GM12878 (cell line): ENCODE results near the gene SMTNL1. TPM values are rescaled to one million over a fixed set of nuclear protein-coding genes. Genes with fewer than 3 reads are reported as not detected.

Experiments
- ATAC-seq: fragments of 200-7000 bp; cut with Tn5 transposase; 3 replicates; pipeline ENCODE4 v1.9.1; 2020; ENCODE audit warnings: mild to moderate bottlenecking, moderate library complexity
- BruUV-seq: library from RNA; stranded (reverse); fragments of 400-500 nt; replicated peaks from 2 replicates; lab custom pipeline; 2021; lab: Mats Ljungman, UMichigan
- CTCF ChIA-PET: fragments of 300-600 bp; sonication (Branson Sonifier 250); formaldehyde crosslinking; extraction: SDS; loops from one replicate; lab custom pipeline; 2021; ENCODE audit warnings: inconsistent platforms; lab: Yijun Ruan, JAX
- POLR2A ChIA-PET: fragments of 350-600 bp; formaldehyde crosslinking; extraction: SDS; loops from one replicate; lab custom pipeline; 2021; ENCODE audit warnings: inconsistent platforms; lab: Charles Lee
- RAD21 ChIA-PET: fragments of 300-600 bp; sonication (Branson Sonifier 250); formaldehyde crosslinking; loops from one replicate; lab custom pipeline; 2023; ENCODE audit warnings: antibody characterized with exemption; ENCODE audit not compliant: unreplicated experiment; lab: Charles Lee
- SMC1A ChIA-PET: fragments of 300-600 bp; sonication (Branson Sonifier 250); formaldehyde crosslinking; loops from one replicate; lab custom pipeline; 2023; ENCODE audit not compliant: unreplicated experiment, uncharacterized antibody; lab: Charles Lee
- DNase-seq: peaks from one replicate; pipeline ENCODE4 v3.0.0-alpha.2; 2011; ENCODE audit warnings: low read depth, low spot score
- FAIRE-seq: peaks from 3 replicates; lab custom pipeline; 2011; peaks lifted over from hg19 to GRCh38; lab: Jason Lieb, UNC
- H2AFZ ChIP-seq: 2 replicates; pipeline ENCODE4 v1.6.0; 2011; ENCODE audit warnings: low read depth, low read length, control low read depth; ENCODE audit not compliant: control insufficient read depth
- H3K27ac ChIP-seq: 2 replicates; pipeline ENCODE4 v1.5.1; 2011; ENCODE audit warnings: control low read depth; ENCODE audit not compliant: control insufficient read depth, insufficient read depth
- H3K27me3 ChIP-seq, 2 experiments: replicated peaks in 1 of 2; 2 replicates each; pipeline versions ENCODE4 v1.6.0 to v1.6.1; 2011; ENCODE audit warnings: low read length in 1 of 2; ENCODE audit not compliant: control insufficient read depth in 2 of 2, insufficient read depth in 2 of 2
- H3K36me3 ChIP-seq, 2 experiments: 2 replicates each; pipeline ENCODE4 v1.5.1; 2011; ENCODE audit warnings: low read length in 1 of 2; ENCODE audit not compliant: control insufficient read depth in 2 of 2, insufficient read depth in 2 of 2
- H3K4me1 ChIP-seq: 2 replicates; pipeline ENCODE4 v1.6.1; 2011; ENCODE audit warnings: mild to moderate bottlenecking, low read length, moderate library complexity, mixed read lengths; ENCODE audit not compliant: control insufficient read depth, insufficient read depth
- H3K4me2 ChIP-seq: 2 replicates; pipeline ENCODE4 v1.6.0; 2011; ENCODE audit warnings: control low read depth; ENCODE audit not compliant: control insufficient read depth, insufficient read depth
- H3K4me3 ChIP-seq: fragments of 200-600 bp; sonication (generic); 2 replicates; pipeline ENCODE4 v1.5.1; 2016
- H3K79me2 ChIP-seq: 2 replicates; pipeline ENCODE4 v1.6.0; 2011; ENCODE audit warnings: low read length; ENCODE audit not compliant: control insufficient read depth, insufficient read depth
- H3K9ac ChIP-seq: 2 replicates; pipeline ENCODE4 v1.8.0; 2011; ENCODE audit warnings: low read length, control low read depth, mixed read lengths; ENCODE audit not compliant: control insufficient read depth, insufficient read depth
- H3K9me3 ChIP-seq: replicated peaks from 3 replicates; pipeline ENCODE4 v1.5.1; 2011; ENCODE audit warnings: mild to moderate bottlenecking, low read length; ENCODE audit not compliant: control insufficient read depth, insufficient read depth
- H4K20me1 ChIP-seq: 2 replicates; pipeline ENCODE4 v1.6.0; 2011; ENCODE audit not compliant: control insufficient read depth, insufficient read depth
- ATF7 ChIP-seq: fragments of 450-650 bp; IDR thresholded peaks from 2 replicates; pipeline ENCODE4 v1.6.1; 2016; ENCODE audit warnings: low read depth, mild to moderate bottlenecking
- FOXM1 ChIP-seq: IDR thresholded peaks from 2 replicates; pipeline ENCODE4 v1.6.1; 2012; ENCODE audit warnings: low read depth, mild to moderate bottlenecking, inconsistent platforms, low read length, moderate library complexity
- GABPA ChIP-seq: IDR thresholded peaks from 2 replicates; pipeline ENCODE4 v1.6.1; 2014; ENCODE audit warnings: antibody characterized with exemption, low read depth, mild to moderate bottlenecking, inconsistent platforms
- NR2C2 ChIP-seq: IDR thresholded peaks from 2 replicates; pipeline ENCODE4 v1.6.1; 2011; ENCODE audit warnings: borderline replicate concordance, low read depth; ENCODE audit not compliant: control insufficient read depth, insufficient read length
- PAX8 ChIP-seq: fragments of 450-650 bp; IDR thresholded peaks from 2 replicates; pipeline ENCODE4 v1.6.1; 2017; ENCODE audit warnings: mild to moderate bottlenecking, moderate library complexity
- RCOR1 ChIP-seq: conservative IDR thresholded peaks from 2 replicates; pipeline ENCODE4 v1.6.1; 2012; ENCODE audit warnings: low read depth, low read length, improper control_type of control experiment
- ZNF384 ChIP-seq: IDR thresholded peaks from 2 replicates; pipeline ENCODE4 v1.6.1; 2012; ENCODE audit warnings: low read depth, mild to moderate bottlenecking, low read length, improper control_type of control experiment, borderline replicate concordance
- WGBS: methylation state at CpG from one replicate; pipeline ENCODE4 v1.1.6; 2016; ENCODE audit warnings: low lambda C conversion rate; ENCODE audit not compliant: insufficient replicate concordance, insufficient coverage; ENCODE audit errors: missing lambda C conversion rate; 5-methylcytosine and 5-hydroxymethylcytosine counted together
- in situ Hi-C: fragments of 300-500 bp; cut with MboI; formaldehyde crosslinking; loops from 9 replicates; pipeline ENCODE4 v1.14.3; 2018; ENCODE audit warnings: mixed read lengths
- intact Hi-C: fragments of 100-400 bp; cut with micrococcal nuclease; formaldehyde crosslinking; loops from one replicate; pipeline ENCODE4 v1.14.2; 2022; ENCODE audit not compliant: unreplicated experiment
- polyA plus RNA-seq, 11 experiments: library from polyadenylated mRNA; depleted of rRNA in 4 of 11; unstranded in 6 of 11; stranded (reverse) in 5 of 11; fragments of >200 nt; fragmentation: Nextera tagmentation in 4 of 11; fragmentation: Illumina TruSeq in 1 of 11; extraction: Ambion mirVana in 4 of 11; extraction: Trizol in 1 of 11; gene quantifications; 1 replicate in 1 of 11; 2 replicates in 10 of 11; pipeline versions ENCODE4 v1.2.1 to v1.2.3, GENCODE V29; 2011 to 2016; ENCODE audit warnings: inconsistent platforms in 2 of 11, missing spikeins in 2 of 11, low read depth in 1 of 11
- total RNA-seq, 4 experiments: library from RNA; depleted of rRNA in 3 of 4; stranded (reverse); fragments of >200 nt in 3 of 4; fragmentation: Illumina TruSeq in 1 of 4; extraction: Trizol in 1 of 4; gene quantifications; 2 replicates each; pipeline versions ENCODE4 v1.2.1 to v1.2.3, GENCODE V29; 2013 to 2021
- TF ChIP-seq, protein P1 (sequence below): fragments of 450-650 bp; IDR thresholded peaks from 2 replicates; pipeline ENCODE4 v1.6.1; 2016; ENCODE audit warnings: mild to moderate bottlenecking, moderate library complexity, borderline replicate concordance
- TF ChIP-seq, protein P2 (sequence below): fragments of 450-650 bp; IDR thresholded peaks from 2 replicates; pipeline ENCODE4 v1.6.1; 2017; ENCODE audit warnings: mild to moderate bottlenecking, low read depth, inconsistent platforms; ENCODE audit not compliant: poor library complexity, severe bottlenecking
- TF ChIP-seq, protein P3 (sequence below): fragments of 450-650 bp; IDR thresholded peaks from 2 replicates; pipeline ENCODE4 v1.6.1; 2017; ENCODE audit warnings: low read depth, mild to moderate bottlenecking, moderate library complexity

SMTNL1 gene
- total and polyA plus RNA-seq, 10 of the 15 experiments (the other 5 are each of a cell fraction or from before 2014, with no cell fraction given): 0.06 to 0.17 (median 0.10) TPM; not detected in 7

DNA sequence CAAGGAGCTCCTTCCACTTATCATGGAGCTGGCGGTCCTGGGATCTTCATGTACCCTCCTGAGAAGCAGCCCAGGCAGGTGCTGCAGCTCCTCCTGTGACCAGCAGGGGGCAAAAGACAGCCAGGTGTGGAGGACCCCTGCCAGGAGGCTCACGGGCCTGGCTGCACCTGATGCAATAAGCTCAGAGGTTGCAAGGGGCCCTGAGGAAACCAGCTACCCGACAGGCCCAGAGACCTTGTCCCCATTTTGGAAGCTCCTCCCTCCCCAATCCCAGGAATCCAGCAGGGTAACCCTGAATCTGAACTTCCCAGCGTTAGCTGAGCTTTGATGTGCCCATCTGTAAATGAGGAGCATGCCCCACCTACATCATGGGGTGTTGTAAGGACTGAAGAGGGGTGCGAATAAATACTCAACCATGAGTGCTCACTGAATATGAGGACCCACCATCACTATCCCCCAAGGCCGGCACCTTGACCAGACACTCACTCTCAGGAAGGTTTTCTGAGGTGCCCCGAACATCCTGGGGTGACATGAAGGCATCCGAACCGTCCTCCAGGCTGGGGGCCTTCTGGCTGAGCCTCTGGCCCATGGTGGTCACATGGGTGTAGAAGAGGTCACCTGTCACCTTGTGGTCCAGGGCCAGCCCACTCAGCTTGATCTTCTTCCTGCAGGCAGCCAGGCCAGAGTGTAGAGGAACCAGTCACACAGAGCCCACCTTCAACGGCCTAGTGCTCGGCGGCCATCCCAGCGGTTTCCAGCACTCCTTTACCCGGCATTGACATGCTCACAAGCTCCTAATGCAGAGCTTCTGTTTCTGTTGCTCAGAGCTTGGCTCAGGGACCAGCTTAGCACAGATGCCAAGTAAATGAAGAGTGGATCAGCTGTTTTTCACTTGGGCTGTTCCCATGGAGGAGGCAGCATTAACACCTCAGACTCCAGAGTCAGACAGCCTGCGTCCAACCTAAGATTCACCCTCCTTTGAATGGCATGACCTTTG lies 43.6 kb upstream of the SMTNL1 start (continued):
- TF ChIP-seq, protein P1, sequence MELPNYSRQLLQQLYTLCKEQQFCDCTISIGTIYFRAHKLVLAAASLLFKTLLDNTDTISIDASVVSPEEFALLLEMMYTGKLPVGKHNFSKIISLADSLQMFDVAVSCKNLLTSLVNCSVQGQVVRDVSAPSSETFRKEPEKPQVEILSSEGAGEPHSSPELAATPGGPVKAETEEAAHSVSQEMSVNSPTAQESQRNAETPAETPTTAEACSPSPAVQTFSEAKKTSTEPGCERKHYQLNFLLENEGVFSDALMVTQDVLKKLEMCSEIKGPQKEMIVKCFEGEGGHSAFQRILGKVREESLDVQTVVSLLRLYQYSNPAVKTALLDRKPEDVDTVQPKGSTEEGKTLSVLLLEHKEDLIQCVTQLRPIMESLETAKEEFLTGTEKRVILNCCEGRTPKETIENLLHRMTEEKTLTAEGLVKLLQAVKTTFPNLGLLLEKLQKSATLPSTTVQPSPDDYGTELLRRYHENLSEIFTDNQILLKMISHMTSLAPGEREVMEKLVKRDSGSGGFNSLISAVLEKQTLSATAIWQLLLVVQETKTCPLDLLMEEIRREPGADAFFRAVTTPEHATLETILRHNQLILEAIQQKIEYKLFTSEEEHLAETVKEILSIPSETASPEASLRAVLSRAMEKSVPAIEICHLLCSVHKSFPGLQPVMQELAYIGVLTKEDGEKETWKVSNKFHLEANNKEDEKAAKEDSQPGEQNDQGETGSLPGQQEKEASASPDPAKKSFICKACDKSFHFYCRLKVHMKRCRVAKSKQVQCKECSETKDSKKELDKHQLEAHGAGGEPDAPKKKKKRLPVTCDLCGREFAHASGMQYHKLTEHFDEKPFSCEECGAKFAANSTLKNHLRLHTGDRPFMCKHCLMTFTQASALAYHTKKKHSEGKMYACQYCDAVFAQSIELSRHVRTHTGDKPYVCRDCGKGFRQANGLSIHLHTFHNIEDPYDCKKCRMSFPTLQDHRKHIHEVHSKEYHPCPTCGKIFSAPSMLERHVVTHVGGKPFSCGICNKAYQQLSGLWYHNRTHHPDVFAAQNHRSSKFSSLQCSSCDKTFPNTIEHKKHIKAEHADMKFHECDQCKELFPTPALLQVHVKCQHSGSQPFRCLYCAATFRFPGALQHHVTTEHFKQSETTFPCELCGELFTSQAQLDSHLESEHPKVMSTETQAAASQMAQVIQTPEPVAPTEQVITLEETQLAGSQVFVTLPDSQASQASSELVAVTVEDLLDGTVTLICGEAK: no peak
- TF ChIP-seq, all 136 proteins: peak for 9

DNA sequence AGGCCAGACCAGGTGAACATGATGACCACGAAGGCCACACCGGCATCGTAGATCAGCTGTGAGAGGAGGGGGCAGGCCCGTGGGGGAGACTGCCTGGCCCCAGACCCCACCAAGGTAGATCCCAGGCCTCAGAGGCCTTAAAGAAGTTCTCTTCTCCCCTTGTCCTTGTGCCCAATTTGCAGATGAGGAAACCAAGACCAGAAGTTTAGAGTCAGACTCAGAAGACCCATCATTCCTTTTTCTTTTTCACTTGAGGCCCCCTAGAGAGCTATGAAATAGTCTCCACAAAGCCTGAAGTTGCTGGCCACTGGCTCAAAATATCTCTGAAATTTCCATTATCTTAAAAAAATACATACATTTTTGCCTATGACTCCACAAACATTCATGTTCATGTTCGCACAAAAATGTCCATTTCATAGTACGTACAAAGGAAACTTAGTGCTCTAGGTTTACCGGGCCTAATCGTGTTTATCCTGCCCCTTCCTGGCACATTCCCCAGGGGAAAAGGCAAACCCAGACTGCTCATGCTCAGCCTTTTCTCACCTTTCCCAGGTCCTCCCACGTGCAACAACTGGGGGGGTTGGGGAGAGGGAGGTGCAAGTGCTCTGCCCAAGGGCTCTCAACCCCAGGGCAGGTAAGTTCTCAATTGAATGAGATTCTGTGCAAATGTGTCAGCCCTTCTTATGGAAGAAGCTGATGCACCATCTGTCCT lies 41.1 kb upstream of the SMTNL1 start:
- BruUV-seq: TSS peak; percentile 38
- POLR2A ChIA-PET: interaction anchor here (0.6 kb wide), 1 partner anchor 27 kb away, joined by 3 read pairs; no protein-coding TSS in a partner anchor
- Histone ChIP-seq H3K79me2 (no peaks in the 10 kb centered on the region), H3K4me3 (no peak overlapping the region), H3K9ac (no peak overlapping the region), H3K4me2 (no peak overlapping the region), H3K27ac (no peak overlapping the region), H3K9me3 (no peaks in the 10 kb centered on the region), H3K27me3 (no peaks in the 10 kb centered on the region), H2AFZ (no peak overlapping the region), H3K4me1 (no peaks in the 10 kb centered on the region), H4K20me1 (no peaks in the 10 kb centered on the region), H3K36me3 (peaks cover 3 to 6% of the 10 kb centered on the region in 2 experiments)
- in situ Hi-C loops (loop anchor here (25.0 kb wide), 1 partner anchor 659 kb away; no protein-coding TSS in a partner anchor), intact Hi-C loops (no loop called here)
- no peak for FAIRE-seq
- no peak for ATAC-seq
- RAD21 ChIA-PET: interaction anchor here (1.2 to 3.7 kb wide), 2 partner anchors 30 to 147 kb away, joined by 3 to 34 read pairs; no protein-coding TSS in a partner anchor
- CTCF ChIA-PET: interaction anchor here (0.6 to 11.8 kb wide), 6 partner anchors 12 to 169 kb away, joined by 3 to 396 read pairs (median 108); partner anchors contain the start of genes SLC43A1 and TIMM10
- no peak for DNase-seq
- SMC1A ChIA-PET: interaction anchor here (4.1 to 7.5 kb wide), 2 partner anchors 11 to 19 kb away, joined by 20 to 47 read pairs; partner anchors contain the start of gene SLC43A1
- 91% methylated on average over 9 of the region's 9 CpGs for WGBS
- TF ChIP-seq ATF7: no peak
- no peak for TF ChIP-seq GABPA
- no peak for TF ChIP-seq ZNF384
- TF ChIP-seq PAX8: no peak
- TF ChIP-seq RCOR1: no peak
- no peak for TF ChIP-seq NR2C2
- TF ChIP-seq, protein P2, sequence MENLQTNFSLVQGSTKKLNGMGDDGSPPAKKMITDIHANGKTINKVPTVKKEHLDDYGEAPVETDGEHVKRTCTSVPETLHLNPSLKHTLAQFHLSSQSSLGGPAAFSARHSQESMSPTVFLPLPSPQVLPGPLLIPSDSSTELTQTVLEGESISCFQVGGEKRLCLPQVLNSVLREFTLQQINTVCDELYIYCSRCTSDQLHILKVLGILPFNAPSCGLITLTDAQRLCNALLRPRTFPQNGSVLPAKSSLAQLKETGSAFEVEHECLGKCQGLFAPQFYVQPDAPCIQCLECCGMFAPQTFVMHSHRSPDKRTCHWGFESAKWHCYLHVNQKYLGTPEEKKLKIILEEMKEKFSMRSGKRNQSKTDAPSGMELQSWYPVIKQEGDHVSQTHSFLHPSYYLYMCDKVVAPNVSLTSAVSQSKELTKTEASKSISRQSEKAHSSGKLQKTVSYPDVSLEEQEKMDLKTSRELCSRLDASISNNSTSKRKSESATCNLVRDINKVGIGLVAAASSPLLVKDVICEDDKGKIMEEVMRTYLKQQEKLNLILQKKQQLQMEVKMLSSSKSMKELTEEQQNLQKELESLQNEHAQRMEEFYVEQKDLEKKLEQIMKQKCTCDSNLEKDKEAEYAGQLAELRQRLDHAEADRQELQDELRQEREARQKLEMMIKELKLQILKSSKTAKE: no peak
- TF ChIP-seq FOXM1: no peak
- TF ChIP-seq, protein P3, sequence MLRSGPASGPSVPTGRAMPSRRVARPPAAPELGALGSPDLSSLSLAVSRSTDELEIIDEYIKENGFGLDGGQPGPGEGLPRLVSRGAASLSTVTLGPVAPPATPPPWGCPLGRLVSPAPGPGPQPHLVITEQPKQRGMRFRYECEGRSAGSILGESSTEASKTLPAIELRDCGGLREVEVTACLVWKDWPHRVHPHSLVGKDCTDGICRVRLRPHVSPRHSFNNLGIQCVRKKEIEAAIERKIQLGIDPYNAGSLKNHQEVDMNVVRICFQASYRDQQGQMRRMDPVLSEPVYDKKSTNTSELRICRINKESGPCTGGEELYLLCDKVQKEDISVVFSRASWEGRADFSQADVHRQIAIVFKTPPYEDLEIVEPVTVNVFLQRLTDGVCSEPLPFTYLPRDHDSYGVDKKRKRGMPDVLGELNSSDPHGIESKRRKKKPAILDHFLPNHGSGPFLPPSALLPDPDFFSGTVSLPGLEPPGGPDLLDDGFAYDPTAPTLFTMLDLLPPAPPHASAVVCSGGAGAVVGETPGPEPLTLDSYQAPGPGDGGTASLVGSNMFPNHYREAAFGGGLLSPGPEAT: no peak
